ENCODE measurements around the gene TLE3.

DNA sequence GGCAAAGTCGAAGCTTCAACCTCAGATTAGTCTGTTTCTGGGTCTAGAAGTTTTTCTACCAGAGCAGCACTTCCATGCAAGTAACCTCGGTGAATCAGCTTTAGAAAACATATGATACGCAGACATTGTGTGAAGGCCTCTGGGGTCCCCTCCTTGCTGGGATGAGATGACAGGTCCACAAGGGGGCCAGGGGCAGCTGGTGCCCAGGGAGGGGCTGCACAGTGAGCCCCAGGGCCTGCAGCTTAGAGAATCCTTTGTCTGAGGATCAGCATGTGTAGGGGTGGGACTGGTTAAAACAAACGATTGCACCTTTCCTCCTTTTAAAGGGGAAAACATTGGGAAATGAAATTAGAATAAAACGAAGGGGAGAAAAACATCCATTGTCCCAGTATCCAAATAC lies 47.5 kb upstream of the TLE3 start:
- TF ChIP-seq POLR2A (IDR thresholded peaks at IDR 0.05): no peak
- TF ChIP-seq, protein P1, sequence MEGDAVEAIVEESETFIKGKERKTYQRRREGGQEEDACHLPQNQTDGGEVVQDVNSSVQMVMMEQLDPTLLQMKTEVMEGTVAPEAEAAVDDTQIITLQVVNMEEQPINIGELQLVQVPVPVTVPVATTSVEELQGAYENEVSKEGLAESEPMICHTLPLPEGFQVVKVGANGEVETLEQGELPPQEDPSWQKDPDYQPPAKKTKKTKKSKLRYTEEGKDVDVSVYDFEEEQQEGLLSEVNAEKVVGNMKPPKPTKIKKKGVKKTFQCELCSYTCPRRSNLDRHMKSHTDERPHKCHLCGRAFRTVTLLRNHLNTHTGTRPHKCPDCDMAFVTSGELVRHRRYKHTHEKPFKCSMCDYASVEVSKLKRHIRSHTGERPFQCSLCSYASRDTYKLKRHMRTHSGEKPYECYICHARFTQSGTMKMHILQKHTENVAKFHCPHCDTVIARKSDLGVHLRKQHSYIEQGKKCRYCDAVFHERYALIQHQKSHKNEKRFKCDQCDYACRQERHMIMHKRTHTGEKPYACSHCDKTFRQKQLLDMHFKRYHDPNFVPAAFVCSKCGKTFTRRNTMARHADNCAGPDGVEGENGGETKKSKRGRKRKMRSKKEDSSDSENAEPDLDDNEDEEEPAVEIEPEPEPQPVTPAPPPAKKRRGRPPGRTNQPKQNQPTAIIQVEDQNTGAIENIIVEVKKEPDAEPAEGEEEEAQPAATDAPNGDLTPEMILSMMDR (IDR thresholded peaks at IDR 0.05): no peak

Measured in Peyer's patch (tissue), 4 donors.